Mesenchymal stem cell (in vitro differentiated cells and primary cell): ENCODE data around the gene NME7.
"Not testable (repeated sequence)": the region's sequence is repeated elsewhere in the genome, so short reads cannot be mapped to it uniquely, and the experiment has no call there.

ENCODE experiments used
- DNase-seq: peaks from one replicate; pipeline ENCODE4 v3.0.0-alpha.2; 2013
- H2AFZ ChIP-seq: one replicate; pipeline ENCODE4 v1.6.1; 2013; ENCODE audit warnings: low read depth, mild to moderate bottlenecking, control low read depth, inconsistent platforms, low read length, moderate library complexity
- H2AK5ac ChIP-seq: 2 replicates; pipeline ENCODE4 v1.6.1; 2013; ENCODE audit warnings: low read length, moderate library complexity, mild to moderate bottlenecking, inconsistent platforms; ENCODE audit not compliant: severe bottlenecking
- H2BK120ac ChIP-seq: one replicate; pipeline ENCODE4 v1.6.1; 2013; ENCODE audit warnings: low read depth, mild to moderate bottlenecking, inconsistent platforms, low read length, moderate library complexity
- H2BK12ac ChIP-seq, 2 experiments: one replicate each; pipeline ENCODE4 v1.6.1; 2013; ENCODE audit warnings: inconsistent platforms in 2 of 2, low read length in 2 of 2, mild to moderate bottlenecking in 2 of 2, moderate library complexity in 2 of 2, control low read depth in 1 of 2
- H2BK15ac ChIP-seq: one replicate; pipeline ENCODE4 v1.6.1; 2013; ENCODE audit warnings: mild to moderate bottlenecking, low read depth, inconsistent platforms; ENCODE audit not compliant: poor library complexity, severe bottlenecking
- H2BK5ac ChIP-seq: 2 replicates; pipeline ENCODE4 v1.6.1; 2013; ENCODE audit warnings: low read depth, mild to moderate bottlenecking, low read length, control low read depth, inconsistent platforms; ENCODE audit not compliant: poor library complexity, severe bottlenecking
- H3K14ac ChIP-seq, 2 experiments: one replicate each; pipeline ENCODE4 v1.6.1; 2013; ENCODE audit warnings: inconsistent platforms in 2 of 2, low read length in 2 of 2, control low read depth in 1 of 2, mild to moderate bottlenecking in 1 of 2, moderate library complexity in 1 of 2
- H3K18ac ChIP-seq, 2 experiments: one replicate each; pipeline ENCODE4 v1.6.1; 2013; ENCODE audit warnings: inconsistent platforms in 2 of 2, low read length in 2 of 2, control low read depth in 1 of 2, low read depth in 1 of 2, mild to moderate bottlenecking in 1 of 2
- H3K23ac ChIP-seq, 2 experiments: one replicate each; pipeline ENCODE4 v1.6.1; 2013; ENCODE audit warnings: inconsistent platforms in 2 of 2, low read length in 2 of 2, mild to moderate bottlenecking in 2 of 2, moderate library complexity in 2 of 2, control low read depth in 1 of 2
- H3K27ac ChIP-seq: 2 replicates; pipeline ENCODE4 v1.5.1; 2013; ENCODE audit warnings: mild to moderate bottlenecking, moderate library complexity, low read length, control low read depth, inconsistent platforms; ENCODE audit not compliant: poor library complexity, severe bottlenecking
- H3K27me3 ChIP-seq, 2 experiments: 2 replicates each; pipeline versions ENCODE4 v1.6.1 to v1.7.0; 2013; ENCODE audit warnings: low read length in 2 of 2, mild to moderate bottlenecking in 2 of 2, moderate library complexity in 2 of 2, control low read depth in 1 of 2, inconsistent platforms in 1 of 2; ENCODE audit not compliant: control insufficient read depth in 1 of 2, insufficient read depth in 1 of 2
- H3K36me3 ChIP-seq, 2 experiments: 2 replicates each; pipeline versions ENCODE4 v1.6.1 to v1.7.0; 2013; ENCODE audit warnings: low read length in 2 of 2, control low read depth in 1 of 2, inconsistent platforms in 1 of 2, low read depth in 1 of 2, mild to moderate bottlenecking in 1 of 2; ENCODE audit not compliant: insufficient read depth in 2 of 2, control insufficient read depth in 1 of 2
- H3K4ac ChIP-seq, 2 experiments: one replicate each; pipeline ENCODE4 v1.6.1; 2013; ENCODE audit warnings: inconsistent platforms in 2 of 2, low read length in 2 of 2, mild to moderate bottlenecking in 2 of 2, moderate library complexity in 2 of 2, control low read depth in 1 of 2, low read depth in 1 of 2
- H3K4me1 ChIP-seq: 2 replicates; pipeline ENCODE4 v1.6.1; 2013; ENCODE audit warnings: low read depth, low read length, control low read depth; ENCODE audit not compliant: control insufficient read depth, insufficient read depth
- H3K4me2 ChIP-seq: 2 replicates; pipeline ENCODE4 v1.6.1; 2013; ENCODE audit warnings: low read length, mild to moderate bottlenecking, inconsistent platforms; ENCODE audit not compliant: poor library complexity, severe bottlenecking
- H3K4me3 ChIP-seq, 2 experiments: 2 replicates each; pipeline versions ENCODE4 v1.5.1 to v1.7.0; 2013; ENCODE audit warnings: low read length in 2 of 2, mild to moderate bottlenecking in 2 of 2, control low read depth in 1 of 2, low read depth in 1 of 2; ENCODE audit not compliant: insufficient read depth in 1 of 2
- H3K79me1 ChIP-seq: replicated peaks from 2 replicates; pipeline ENCODE4 v1.6.1; 2013; ENCODE audit warnings: mild to moderate bottlenecking, control low read depth, low read length, inconsistent platforms; ENCODE audit not compliant: poor library complexity, severe bottlenecking
- H3K9ac ChIP-seq: 2 replicates; pipeline ENCODE4 v1.7.0; 2013; ENCODE audit warnings: mild to moderate bottlenecking, low read length, moderate library complexity
- H3K9me3 ChIP-seq: 2 replicates; pipeline ENCODE4 v1.7.0; 2013; ENCODE audit warnings: mild to moderate bottlenecking, low read length; ENCODE audit not compliant: control insufficient read depth
- H4K8ac ChIP-seq: one replicate; pipeline ENCODE4 v1.6.1; 2013; ENCODE audit warnings: inconsistent platforms, mild to moderate bottlenecking, low read length, moderate library complexity
- H4K91ac ChIP-seq: one replicate; pipeline ENCODE4 v1.6.1; 2013; ENCODE audit warnings: mild to moderate bottlenecking, low read length, inconsistent platforms
- WGBS: methylation state at CpG from one replicate; pipeline ENCODE4 v1.1.7; 2013; ENCODE audit warnings: mixed read lengths; 5-methylcytosine and 5-hydroxymethylcytosine counted together

The NME7 gene

GRCh38 chr1:169125597-169125996, 242.0 kb downstream of the NME7 start:
- H2BK120ac ChIP-seq, H3K4me1 ChIP-seq, H3K4me3 ChIP-seq, H4K8ac ChIP-seq, H3K27ac ChIP-seq, H3K4ac ChIP-seq, H3K27me3 ChIP-seq, H3K9ac ChIP-seq, H3K9me3 ChIP-seq, H3K18ac ChIP-seq, H2BK15ac ChIP-seq, H2AK5ac ChIP-seq, H2BK12ac ChIP-seq, H3K23ac ChIP-seq, H4K91ac ChIP-seq, H3K14ac ChIP-seq, DNase-seq, H2AFZ ChIP-seq, H2BK5ac ChIP-seq, H3K4me2 ChIP-seq: not testable (repeated sequence)
- WGBS, result 96% methylated on average over 3 of the region's 6 CpGs
- H3K79me1 ChIP-seq, result peaks cover 19% of the 10 kb centered on the region
- peaks cover 0 to 14% of the 10 kb centered on the region in 2 experiments for H3K36me3 ChIP-seq

GRCh38 chr1:169124459-169124858, 243.1 kb downstream of the NME7 start:
- H3K4me2 ChIP-seq, result no peak overlapping the region
- H3K36me3 ChIP-seq, result peaks cover 0 to 11% of the 10 kb centered on the region in 2 experiments
- H2AK5ac ChIP-seq, result no peak overlapping the region
- no peak overlapping the region for H2AFZ ChIP-seq
- no peak overlapping the region for H2BK120ac ChIP-seq
- H3K79me1 ChIP-seq, result peaks cover 21% of the 10 kb centered on the region
- no peak overlapping the region for H4K8ac ChIP-seq
- peaks cover 2% of the 10 kb centered on the region for H3K4me1 ChIP-seq
- H2BK5ac ChIP-seq, result no peak overlapping the region
- no peak overlapping the region for H3K14ac ChIP-seq
- H3K18ac ChIP-seq, result no peak overlapping the region
- no peak overlapping the region for H3K4ac ChIP-seq
- no peak overlapping the region for H2BK15ac ChIP-seq
- no peak overlapping the region for H3K27ac ChIP-seq
- no peak overlapping the region for H3K23ac ChIP-seq
- no peak overlapping the region for H2BK12ac ChIP-seq
- H4K91ac ChIP-seq, result no peak overlapping the region
- no peaks in the 10 kb centered on the region for H3K9me3 ChIP-seq
- no peak for DNase-seq
- no peaks in the 10 kb centered on the region for H3K27me3 ChIP-seq
- H3K4me3 ChIP-seq, result no peak overlapping the region
- H3K9ac ChIP-seq, result no peak overlapping the region
- 100% methylated on average over 2 of the region's 2 CpGs for WGBS

- WGBS, result 94% methylated on average over 4 of the region's 6 CpGs
- Histone ChIP-seq H2AK5ac (no peak overlapping the region), H3K14ac (no peak overlapping the region)
Observed at GRCh38 chr1:169122976-169123375, 244.6 kb downstream of the NME7 start.

GRCh38 chr1:169121146-169121923, 246.3 kb downstream of the NME7 start:
- no peak overlapping the region for H3K4me3 ChIP-seq
- H4K8ac ChIP-seq, result peak overlapping the region; percentile 61
- no peak overlapping the region for H2BK5ac ChIP-seq
- H2AK5ac ChIP-seq, result no peak overlapping the region
- H3K14ac ChIP-seq, result no peak overlapping the region
- peaks cover 5% of the 10 kb centered on the region for H3K4me1 ChIP-seq
- no peak overlapping the region for H3K23ac ChIP-seq
- no peaks in the 10 kb centered on the region for H3K27me3 ChIP-seq
- DNase-seq, result peak; percentile 24
- no peak overlapping the region for H3K4me2 ChIP-seq
- H2BK120ac ChIP-seq, result no peak overlapping the region
- H2BK15ac ChIP-seq, result no peak overlapping the region
- H2BK12ac ChIP-seq, result peak overlapping the region; percentile 54 to 71
- no peak overlapping the region for H2AFZ ChIP-seq
- H3K9me3 ChIP-seq, result no peaks in the 10 kb centered on the region
- WGBS, result 77% methylated on average over 2 of the region's 6 CpGs
- H3K36me3 ChIP-seq, result peaks cover 0 to 15% of the 10 kb centered on the region in 2 experiments
- no peak overlapping the region for H3K18ac ChIP-seq
- no peak overlapping the region for H3K27ac ChIP-seq
- H3K9ac ChIP-seq, result no peak overlapping the region
- H3K4ac ChIP-seq, result peak overlapping the region in 1 of 2 experiments; percentile 54
- peaks cover 28% of the 10 kb centered on the region for H3K79me1 ChIP-seq
- no peak overlapping the region for H4K91ac ChIP-seq

More at GRCh38 chr1:169122976-169123375, 244.6 kb downstream of the NME7 start:
- no peak overlapping the region for H3K27ac ChIP-seq
- no peak overlapping the region for H2BK15ac ChIP-seq
- H3K18ac ChIP-seq, result peak overlapping the region in 1 of 2 experiments; percentile 37
- no peaks in the 10 kb centered on the region for H3K9me3 ChIP-seq
- no peak overlapping the region for H3K4ac ChIP-seq
- H2BK12ac ChIP-seq, result no peak overlapping the region
- H3K9ac ChIP-seq, result no peak overlapping the region
- no peak overlapping the region for H3K4me3 ChIP-seq
- H3K23ac ChIP-seq, result no peak overlapping the region
- peaks cover 0 to 14% of the 10 kb centered on the region in 2 experiments for H3K36me3 ChIP-seq
- H3K27me3 ChIP-seq, result no peaks in the 10 kb centered on the region
- peaks cover 4% of the 10 kb centered on the region for H3K4me1 ChIP-seq
- peaks cover 23% of the 10 kb centered on the region for H3K79me1 ChIP-seq
- no peak overlapping the region for H2BK120ac ChIP-seq
- H4K91ac ChIP-seq, result no peak overlapping the region
- no peak overlapping the region for H4K8ac ChIP-seq
- no peak overlapping the region for H2BK5ac ChIP-seq
- no peak for DNase-seq
- H2AFZ ChIP-seq, result no peak overlapping the region
- H3K4me2 ChIP-seq, result no peak overlapping the region
